ENCODE measurements around the gene PHLDB2. TPM values are rescaled to one million over a fixed set of nuclear protein-coding genes. Genes with fewer than 3 reads are reported as not detected.

The PHLDB2 gene
- polyA plus RNA-seq, 2 of the 4 experiments (the other 2 are of a cell fraction): 39.5 to 50.6 TPM

GRCh38 chr3:111904376-111905241 is 45.5 kb downstream of the PHLDB2 start (continued):
- no peak for TF ChIP-seq E2F6 (IDR thresholded peaks at IDR 0.05; ENCODE audit: borderline replicate concordance, low read depth)
- TF ChIP-seq RCOR1 (IDR thresholded peaks at IDR 0.05; ENCODE audit: low read depth, low read length): peak; percentile 92
- TF ChIP-seq MAFK (IDR thresholded peaks at IDR 0.05; ENCODE audit: partially characterized antibody): peak; percentile 27
- TF ChIP-seq EP300 (IDR thresholded peaks at IDR 0.05): peak; percentile 93 to 94
- peak; percentile 90; the same call in 2 of the 3 replicates for TF ChIP-seq BCL3 (IDR thresholded peaks at IDR 0.05)
- TF ChIP-seq GATA3 (IDR thresholded peaks at IDR 0.05; ENCODE audit: borderline replicate concordance): peak; percentile 88
- TF ChIP-seq RAD21 (conservative IDR thresholded peaks at IDR 0.05 in 1 of 2, IDR thresholded peaks at IDR 0.05 in 1 of 2): peak; percentile 29 to 53
- no peak for TF ChIP-seq EHMT2 (IDR thresholded peaks at IDR 0.05; ENCODE audit: low read depth)
- peak; percentile 30; the same call in 1 of the 3 replicates for TF ChIP-seq SMC3 (IDR thresholded peaks at IDR 0.05)
- peak; percentile 90 to 95 for TF ChIP-seq JUN (IDR thresholded peaks at IDR 0.05)
- TF ChIP-seq ATOH8 (CRISPR knock-in tag; IDR thresholded peaks at IDR 0.05; ENCODE audit: low read depth): peak; percentile 49; the same call in 1 of the 2 replicates

- no peak for ATAC-seq
- Histone ChIP-seq H3K27ac (peak overlapping the region; percentile 16 to 91; a peak in 5 of 6 replicates), H3K4me3 (no peak overlapping the region), H3K4me1 (peaks cover 81% of the 10 kb centered on the region), H3K9me3 (peaks cover 8% of the 10 kb centered on the region; the same call in 2 of the 3 replicates), H3K4me2 (no peak overlapping the region)
- ChIA-PET CTCF (interaction anchor here (1.1 to 3.1 kb wide), 7 partner anchors 9 to 190 kb away, joined by 3 to 8 read pairs (median 6); no protein-coding TSS in a partner anchor), POLR2A (no interaction called here)
- FAIRE-seq: no peak
- 81% methylated on average over 2 of the region's 2 CpGs for WGBS (ENCODE audit: missing lambda C conversion rate)
- no peak for TF ChIP-seq ZFP36 (IDR thresholded peaks at IDR 0.05; ENCODE audit: borderline replicate concordance, partially characterized antibody)
- TF ChIP-seq ZNF302 (CRISPR knock-in tag; IDR thresholded peaks at IDR 0.05): no peak
- no peak for TF ChIP-seq CHD2 (IDR thresholded peaks at IDR 0.05; ENCODE audit: low read length, partially characterized antibody)
- TF ChIP-seq POLR2AphosphoS2 (conservative IDR thresholded peaks at IDR 0.05; ENCODE audit: low read length): no peak
- no peak for TF ChIP-seq ATOH8 (CRISPR knock-in tag; IDR thresholded peaks at IDR 0.05; ENCODE audit: low read depth)
- TF ChIP-seq TP53 (CRISPR knock-in tag; IDR thresholded peaks at IDR 0.05): no peak
- no peak for TF ChIP-seq REST (IDR thresholded peaks at IDR 0.05)
- TF ChIP-seq ESRRA (IDR thresholded peaks at IDR 0.05; ENCODE audit: borderline replicate concordance, low read length): no peak
- DNase-seq (ENCODE audit: low read depth in 1 of 2, low spot score in 1 of 2): no peak
These were observed 47.6 kb downstream of the PHLDB2 start for GRCh38 chr3:111906656-111907055.
